ACC112 (cell line): ENCODE results near the gene ASPDH.

Experiments used
- H2AFZ ChIP-seq: fragments of 200-600 bp; sonication (generic); one replicate; pipeline ENCODE4 v1.6.0; 2017; ENCODE audit warnings: antibody characterized with exemption, low read length; ENCODE audit not compliant: unreplicated experiment
- H3K27ac ChIP-seq: fragments of 200-600 bp; sonication (generic); 2 replicates; pipeline ENCODE4 v1.5.1; 2014; ENCODE audit warnings: low read depth, mild to moderate bottlenecking, antibody characterized with exemption, low read length, moderate library complexity
- H3K27me3 ChIP-seq: fragments of 200-600 bp; sonication (generic); 2 replicates; pipeline ENCODE4 v1.6.1; 2014; ENCODE audit warnings: mild to moderate bottlenecking, antibody characterized with exemption, low read length, moderate library complexity, mixed read lengths; ENCODE audit not compliant: insufficient read depth
- H3K36me3 ChIP-seq: fragments of 200-600 bp; sonication (generic); 2 replicates; pipeline ENCODE4 v1.6.1; 2016; ENCODE audit warnings: mild to moderate bottlenecking, antibody characterized with exemption, low read length, moderate library complexity, mixed read lengths; ENCODE audit not compliant: insufficient read depth
- H3K4me1 ChIP-seq: fragments of 200-600 bp; sonication (generic); one replicate; pipeline ENCODE4 v1.6.1; 2016; ENCODE audit warnings: low read length, mixed read lengths; ENCODE audit not compliant: insufficient read depth, unreplicated experiment, control insufficient read depth
- H3K4me3 ChIP-seq: fragments of 200-600 bp; sonication (generic); 2 replicates; pipeline ENCODE4 v1.5.1; 2014; ENCODE audit warnings: mild to moderate bottlenecking, low read depth, low read length
- H3K79me2 ChIP-seq: fragments of 200-600 bp; sonication (generic); one replicate; pipeline ENCODE4 v1.6.0; 2016; ENCODE audit warnings: low read length; ENCODE audit not compliant: control insufficient read depth, unreplicated experiment, insufficient read depth

The ASPDH gene

DNA sequence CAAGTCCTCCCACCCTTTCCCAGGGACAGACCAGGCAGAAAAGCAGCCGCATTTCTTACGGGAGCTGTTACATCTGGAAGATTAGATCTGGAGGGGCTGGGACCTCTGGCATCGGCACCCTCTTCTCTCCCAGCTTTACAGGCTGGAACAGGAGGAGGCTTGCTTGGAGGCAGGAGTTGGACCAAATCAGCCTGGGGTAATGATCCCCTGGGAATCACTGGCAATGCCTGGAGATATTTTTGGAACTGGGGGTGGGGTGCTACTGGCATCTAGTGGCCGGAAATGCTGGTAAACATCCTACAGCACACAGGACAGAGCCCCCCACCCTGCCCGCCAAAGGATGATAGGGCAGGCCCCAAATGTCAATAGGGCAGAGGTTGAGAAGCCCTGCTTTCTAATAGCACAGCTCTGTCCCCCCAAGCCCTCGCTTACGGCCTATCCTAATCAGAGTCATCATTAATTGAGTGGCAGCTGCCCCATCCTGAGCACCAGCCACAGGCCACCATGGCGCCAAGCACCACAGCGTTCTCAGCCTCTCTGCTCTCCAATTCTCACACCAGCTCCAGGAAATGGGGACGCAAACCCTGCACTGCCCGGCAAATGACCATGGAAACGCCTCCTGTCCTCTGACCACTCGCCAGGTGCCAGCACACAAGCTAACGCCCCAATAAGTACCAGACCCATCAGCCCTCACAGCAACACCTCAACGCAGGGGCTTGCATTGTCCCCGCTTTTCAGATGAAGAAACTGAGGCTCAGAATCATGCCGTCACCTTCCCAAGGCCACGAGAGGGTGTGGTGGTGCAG, 33.9 kb upstream of the ASPDH start:
- Histone ChIP-seq H3K36me3 (no peaks in the 10 kb centered on the region), H3K27me3 (peaks cover 13% of the 10 kb centered on the region), H3K4me3 (no peak overlapping the region), H3K79me2 (no peaks in the 10 kb centered on the region), H3K27ac (no peak overlapping the region), H3K4me1 (no peaks in the 10 kb centered on the region), H2AFZ (no peak overlapping the region)

GRCh38 chr19:50546527-50547221, 33.0 kb upstream of the ASPDH start:
- Histone ChIP-seq H3K4me3 (no peak overlapping the region), H3K4me1 (no peaks in the 10 kb centered on the region), H3K27ac (no peak overlapping the region), H3K36me3 (no peaks in the 10 kb centered on the region), H3K27me3 (peaks cover 7% of the 10 kb centered on the region), H2AFZ (no peak overlapping the region), H3K79me2 (no peaks in the 10 kb centered on the region)

DNA sequence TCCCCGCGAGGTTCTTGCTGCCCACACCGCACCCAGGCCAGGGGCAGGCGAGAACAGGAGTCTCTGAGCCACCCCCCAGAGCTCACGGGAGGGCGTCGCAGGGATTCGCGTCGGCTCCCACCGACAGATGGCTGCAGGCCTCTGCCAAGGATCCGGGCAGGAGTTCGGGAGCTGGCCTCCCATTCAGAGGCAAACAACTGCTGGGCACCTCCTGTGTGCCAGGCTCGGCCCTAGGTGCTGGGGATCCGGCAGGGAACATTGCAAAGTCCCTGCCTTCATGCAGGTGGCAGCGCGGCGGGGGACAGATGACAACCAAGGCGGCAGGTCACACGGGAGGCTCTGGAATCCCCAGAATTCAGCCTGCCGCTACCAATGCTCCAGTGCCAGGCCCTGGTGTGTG, 29.2 kb upstream of the ASPDH start:
- Histone ChIP-seq H3K27ac (no peak overlapping the region), H3K79me2 (no peaks in the 10 kb centered on the region), H3K4me1 (no peaks in the 10 kb centered on the region)

DNA sequence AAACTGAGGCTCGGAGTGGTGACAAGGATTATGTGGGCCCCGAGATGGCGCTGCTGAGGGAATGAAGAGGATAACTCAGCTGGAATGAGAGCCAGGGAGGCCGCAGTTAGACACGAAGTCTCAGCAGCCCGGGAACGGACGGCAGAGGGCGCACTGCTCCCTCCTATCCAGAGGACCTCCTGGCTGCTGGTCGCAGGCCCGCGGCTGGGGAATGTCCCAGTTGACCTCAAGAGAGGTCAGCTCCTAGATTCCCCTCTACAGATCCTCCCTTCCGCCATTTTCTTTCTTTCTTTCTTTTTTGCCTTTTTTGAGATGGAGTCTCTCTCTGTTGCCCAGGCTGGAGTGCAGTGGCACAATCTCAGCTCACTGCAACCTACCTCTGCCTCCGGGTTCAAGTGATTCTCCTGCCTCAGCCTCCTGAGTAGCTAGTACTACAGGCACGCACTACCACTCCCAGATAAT, 24.1 kb upstream of the ASPDH start:
- H3K27ac ChIP-seq: no peak overlapping the region
- H3K4me1 ChIP-seq: no peaks in the 10 kb centered on the region
- no peaks in the 10 kb centered on the region for H3K36me3 ChIP-seq
- no peaks in the 10 kb centered on the region for H3K27me3 ChIP-seq
- no peak overlapping the region for H2AFZ ChIP-seq
- no peak overlapping the region for H3K4me3 ChIP-seq
- no peaks in the 10 kb centered on the region for H3K79me2 ChIP-seq

More for the DNA sequence above, 29.2 kb upstream of the ASPDH start:
- Histone ChIP-seq H2AFZ (no peak overlapping the region), H3K36me3 (no peaks in the 10 kb centered on the region), H3K27me3 (no peaks in the 10 kb centered on the region), H3K4me3 (no peak overlapping the region)

- no peak overlapping the region for H2AFZ ChIP-seq
- H3K79me2 ChIP-seq: no peaks in the 10 kb centered on the region
- H3K36me3 ChIP-seq: no peaks in the 10 kb centered on the region
- H3K27me3 ChIP-seq: no peaks in the 10 kb centered on the region
- no peak overlapping the region for H3K4me3 ChIP-seq
- no peak overlapping the region for H3K27ac ChIP-seq
- no peaks in the 10 kb centered on the region for H3K4me1 ChIP-seq
Observed at GRCh38 chr19:50537306-50537685, 23.6 kb upstream of the ASPDH start.

DNA sequence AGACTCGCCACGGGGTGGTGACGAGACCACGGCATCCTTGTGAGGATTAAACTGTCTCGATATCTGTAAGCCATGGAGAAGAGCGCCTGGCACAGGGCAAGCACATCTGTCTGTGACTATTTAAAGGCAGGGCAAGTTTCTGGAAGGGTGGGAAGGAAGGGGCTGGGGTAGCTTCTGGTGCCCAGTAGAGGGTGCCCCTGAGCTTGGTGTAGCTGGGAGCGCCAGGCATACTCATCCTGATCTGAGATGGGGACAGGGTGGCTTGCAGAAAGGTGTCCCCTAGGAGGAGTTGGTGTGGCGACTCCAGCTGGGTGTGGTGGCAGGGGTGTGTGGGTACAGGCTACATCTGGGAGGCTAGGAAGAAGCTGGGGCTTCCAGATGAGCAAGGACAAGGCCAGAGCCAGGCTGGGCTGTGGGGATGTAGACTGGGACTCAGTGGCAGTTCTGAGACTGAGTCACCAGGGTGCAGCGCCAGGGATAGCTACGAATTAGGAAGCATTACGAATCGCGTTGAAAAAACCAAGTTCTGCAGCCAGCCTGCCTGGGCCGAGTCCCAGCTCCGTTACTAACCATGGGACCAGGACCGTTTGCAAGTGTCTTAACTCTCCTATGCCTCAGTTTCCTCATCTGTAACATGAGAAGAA, 23.1 kb upstream of the ASPDH start:
- no peaks in the 10 kb centered on the region for H3K4me1 ChIP-seq
- H3K27me3 ChIP-seq: no peaks in the 10 kb centered on the region
- no peak overlapping the region for H3K4me3 ChIP-seq
- no peaks in the 10 kb centered on the region for H3K36me3 ChIP-seq
- no peaks in the 10 kb centered on the region for H3K79me2 ChIP-seq
- no peak overlapping the region for H3K27ac ChIP-seq
- H2AFZ ChIP-seq: no peak overlapping the region

GRCh38 chr19:50535672-50536187, 22.0 kb upstream of the ASPDH start:
- Histone ChIP-seq H3K4me3 (no peak overlapping the region), H3K36me3 (no peaks in the 10 kb centered on the region), H3K27ac (no peak overlapping the region), H2AFZ (no peak overlapping the region), H3K4me1 (no peaks in the 10 kb centered on the region), H3K27me3 (no peaks in the 10 kb centered on the region), H3K79me2 (no peaks in the 10 kb centered on the region)

DNA sequence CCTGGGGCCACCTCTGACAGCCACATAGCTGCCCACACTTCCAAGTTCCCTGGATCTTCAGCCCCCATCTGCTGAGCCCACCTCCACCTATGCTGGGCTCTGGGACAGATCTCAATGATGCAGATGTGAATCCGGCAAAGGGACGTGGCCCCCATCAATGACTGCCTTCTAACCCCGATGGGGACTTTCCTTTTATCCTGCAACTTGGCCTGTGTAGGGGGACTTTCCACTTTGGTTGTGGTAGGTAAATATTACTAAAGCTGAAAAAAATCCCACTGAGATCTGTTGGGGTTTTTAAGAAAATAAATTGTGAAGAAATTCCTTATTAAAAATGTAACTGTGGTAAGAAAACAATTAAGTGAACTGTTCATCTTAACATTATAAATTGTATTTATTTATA, 20.8 kb upstream of the ASPDH start:
- H3K36me3 ChIP-seq: no peaks in the 10 kb centered on the region
- no peak overlapping the region for H3K4me3 ChIP-seq
- no peaks in the 10 kb centered on the region for H3K79me2 ChIP-seq
- no peak overlapping the region for H2AFZ ChIP-seq
- no peaks in the 10 kb centered on the region for H3K27me3 ChIP-seq
- H3K4me1 ChIP-seq: no peaks in the 10 kb centered on the region
- no peak overlapping the region for H3K27ac ChIP-seq

DNA sequence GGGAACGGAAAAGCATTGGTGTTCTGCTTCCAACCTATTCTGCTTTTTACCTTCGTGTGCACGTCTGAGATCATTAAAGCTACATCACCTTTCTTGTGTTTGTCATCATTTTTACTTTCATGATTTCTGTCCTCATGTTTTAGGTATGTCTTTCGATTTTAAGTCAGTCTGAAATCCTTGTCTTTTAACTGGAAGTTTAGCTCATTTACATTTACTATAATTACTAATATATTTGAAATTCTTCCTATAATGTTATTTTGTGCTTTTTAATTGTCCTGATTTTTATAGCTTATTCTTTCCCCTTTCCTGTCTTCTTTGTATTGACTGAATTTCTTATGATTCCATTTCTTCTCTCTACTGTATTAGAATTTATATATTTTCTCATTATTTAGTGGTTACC, 19.2 kb upstream of the ASPDH start:
- Histone ChIP-seq H3K4me3 (no peak overlapping the region), H3K36me3 (no peaks in the 10 kb centered on the region), H3K79me2 (no peaks in the 10 kb centered on the region), H3K4me1 (no peaks in the 10 kb centered on the region), H2AFZ (no peak overlapping the region), H3K27me3 (no peaks in the 10 kb centered on the region), H3K27ac (no peak overlapping the region)

DNA sequence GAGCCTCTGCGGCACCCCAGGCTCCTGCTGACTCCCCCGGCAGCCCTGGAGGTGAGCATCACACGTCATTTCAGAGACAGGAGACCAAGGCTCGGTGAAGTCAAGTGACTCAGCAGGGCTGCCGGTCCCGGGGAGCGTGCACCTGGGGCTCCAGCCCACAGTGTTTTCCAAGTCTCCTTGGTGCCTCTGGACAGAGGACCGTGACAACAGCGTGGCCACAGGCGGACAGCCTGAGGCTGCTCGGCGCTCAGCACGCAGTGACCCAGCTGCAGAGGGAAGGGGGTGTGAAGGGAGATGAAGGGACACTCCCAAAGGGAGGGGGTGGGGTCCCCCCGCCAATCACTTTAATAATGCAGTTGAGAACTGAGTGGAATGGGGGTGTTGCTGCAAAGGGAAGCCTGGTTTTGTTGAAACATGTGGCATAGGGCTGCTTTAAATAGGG, 17.5 kb upstream of the ASPDH start:
- Histone ChIP-seq H3K79me2 (no peaks in the 10 kb centered on the region), H3K4me3 (no peak overlapping the region), H3K27ac (no peak overlapping the region), H3K27me3 (no peaks in the 10 kb centered on the region), H3K4me1 (no peaks in the 10 kb centered on the region), H3K36me3 (no peaks in the 10 kb centered on the region), H2AFZ (no peak overlapping the region)
